Skeletal muscle satellite cell (primary cell): ENCODE measurements around the gene MON1A.
"Not testable (repeated sequence)": the region's sequence is repeated elsewhere in the genome, so short reads cannot be mapped to it uniquely, and the experiment has no call there.

ENCODE experiments used
- H3K27me3 ChIP-seq: 2 replicates; pipeline ENCODE4 v1.7.0; 2013; ENCODE audit warnings: low read length; ENCODE audit not compliant: control insufficient read depth, insufficient read depth
- H3K36me3 ChIP-seq: 2 replicates; pipeline ENCODE4 v1.7.0; 2013; ENCODE audit warnings: mild to moderate bottlenecking, control low read depth, low read length; ENCODE audit not compliant: insufficient read depth
- H3K4me1 ChIP-seq: 2 replicates; pipeline ENCODE4 v1.7.0; 2013; ENCODE audit warnings: low read length; ENCODE audit not compliant: control insufficient read depth, insufficient read depth
- H3K4me2 ChIP-seq: 2 replicates; pipeline ENCODE4 v1.7.0; 2013; ENCODE audit warnings: mild to moderate bottlenecking, low read length
- H3K4me3 ChIP-seq: 2 replicates; pipeline ENCODE4 v1.7.0; 2013; ENCODE audit warnings: low read length
- H3K9ac ChIP-seq: 2 replicates; pipeline ENCODE4 v1.7.0; 2013; ENCODE audit warnings: mild to moderate bottlenecking, low read depth, low read length, moderate library complexity
- H3K9me3 ChIP-seq: replicated peaks from 2 replicates; pipeline ENCODE4 v1.7.0; 2013; ENCODE audit warnings: mild to moderate bottlenecking, control low read depth, low read length

Gene MON1A

DNA sequence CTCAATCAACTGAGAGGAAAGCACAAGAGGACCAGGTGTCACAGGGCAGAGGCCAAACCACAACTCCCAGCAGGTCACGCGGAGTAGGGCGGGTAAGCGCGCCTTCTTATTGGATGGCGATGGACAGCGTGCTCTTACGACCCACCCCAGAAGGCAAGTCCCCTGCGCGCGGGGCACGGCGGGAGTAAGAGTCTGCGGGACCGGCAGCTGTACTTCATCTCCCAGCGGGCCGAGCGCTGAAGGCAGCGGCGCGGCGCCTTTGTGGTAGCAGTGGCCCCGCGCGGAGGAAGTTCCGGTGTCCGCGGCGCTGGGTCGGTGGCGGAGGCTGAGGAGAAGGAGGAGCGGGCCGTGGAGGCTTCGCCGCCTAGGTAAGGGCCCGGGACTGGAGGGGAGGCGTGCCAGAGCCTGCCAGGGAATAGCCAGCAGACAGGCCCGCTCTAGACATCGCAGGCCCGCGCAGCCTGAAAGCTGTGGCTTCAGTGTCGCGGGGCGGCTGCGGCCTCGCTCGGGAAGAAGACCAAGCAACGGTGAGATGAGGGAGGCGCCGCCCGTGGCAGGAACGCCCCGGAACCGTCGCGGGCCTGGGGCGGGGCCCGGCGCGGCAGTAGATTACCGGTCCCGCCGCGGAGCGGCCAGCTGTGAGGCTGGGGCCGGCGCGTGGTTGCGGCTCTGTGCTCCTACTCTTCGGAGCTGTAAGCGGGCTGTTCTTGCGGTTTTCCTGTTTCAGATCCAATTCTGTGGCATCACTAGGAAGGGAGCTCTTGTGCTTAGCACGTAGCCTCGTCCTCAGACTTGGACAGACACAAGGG lies 10.5 kb upstream of the MON1A start, which contains the start of gene RBM6:
Gene RBM6, plus strand, starts transcription at position 293 of the 809 bp plus-strand sequence. CDS start 22,492 bp downstream, outside the sequence.
- Histone ChIP-seq H3K9ac (peak within 1 kb of the TSS; percentile 92), H3K36me3 (peaks cover 4% of the 10 kb centered on the region), H3K4me3 (peak within 1 kb of the TSS; percentile 78), H3K27me3 (no peaks in the 10 kb centered on the region), H3K4me1 (peaks cover 10% of the 10 kb centered on the region), H3K9me3 (no peaks in the 10 kb centered on the region), H3K4me2 (peak within 1 kb of the TSS; percentile 97)

DNA sequence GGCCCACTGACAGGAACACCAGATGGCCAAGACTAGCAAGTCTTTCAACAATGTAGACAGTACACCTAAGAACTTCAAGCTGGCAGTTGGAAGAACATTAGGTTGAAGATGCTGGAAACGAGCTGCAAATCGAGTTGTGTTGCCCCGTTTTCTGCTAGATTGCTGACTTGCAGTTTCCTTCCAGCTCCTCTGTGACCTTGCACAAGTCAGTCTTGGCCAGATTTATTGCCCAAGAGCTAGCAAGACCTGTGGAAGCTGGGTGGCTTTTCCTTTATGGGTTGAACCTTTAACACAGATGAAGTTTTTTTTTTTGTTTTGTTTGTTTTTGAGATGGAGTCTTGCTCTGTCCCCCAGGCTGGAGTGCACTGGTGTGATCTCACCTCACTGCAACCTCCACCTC lies 7.5 kb upstream of the MON1A start:
- Histone ChIP-seq H3K4me2 (no peak overlapping the region), H3K9me3 (no peaks in the 10 kb centered on the region), H3K27me3 (no peaks in the 10 kb centered on the region), H3K9ac (no peak overlapping the region), H3K4me3 (no peak overlapping the region), H3K36me3 (no peaks in the 10 kb centered on the region), H3K4me1 (peaks cover 10% of the 10 kb centered on the region)

DNA sequence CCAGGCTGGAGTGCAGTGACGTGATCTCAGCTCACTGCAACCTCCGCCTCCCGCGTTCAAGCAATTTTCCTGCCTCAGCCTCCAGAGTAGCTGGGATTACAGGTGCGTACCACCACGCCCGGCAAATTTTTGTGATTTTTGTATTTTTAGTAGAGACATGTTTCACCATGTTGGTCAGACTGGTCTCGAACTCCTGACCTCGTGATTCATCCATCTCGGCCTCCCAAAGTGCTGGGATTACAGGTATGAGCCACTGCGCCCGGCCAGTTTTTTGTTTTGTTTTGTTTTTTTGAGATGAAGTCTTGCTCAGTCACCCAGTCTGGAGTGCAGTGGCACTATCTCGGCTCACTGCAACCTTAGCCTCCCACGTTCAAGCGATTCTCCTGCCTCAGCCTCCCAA lies 2.7 kb upstream of the MON1A start:
- H3K4me3 ChIP-seq, H3K9me3 ChIP-seq, H3K9ac ChIP-seq, H3K27me3 ChIP-seq, H3K36me3 ChIP-seq, H3K4me2 ChIP-seq: not testable (repeated sequence)
- H3K4me1 ChIP-seq, result peaks cover 17% of the 10 kb centered on the region

DNA sequence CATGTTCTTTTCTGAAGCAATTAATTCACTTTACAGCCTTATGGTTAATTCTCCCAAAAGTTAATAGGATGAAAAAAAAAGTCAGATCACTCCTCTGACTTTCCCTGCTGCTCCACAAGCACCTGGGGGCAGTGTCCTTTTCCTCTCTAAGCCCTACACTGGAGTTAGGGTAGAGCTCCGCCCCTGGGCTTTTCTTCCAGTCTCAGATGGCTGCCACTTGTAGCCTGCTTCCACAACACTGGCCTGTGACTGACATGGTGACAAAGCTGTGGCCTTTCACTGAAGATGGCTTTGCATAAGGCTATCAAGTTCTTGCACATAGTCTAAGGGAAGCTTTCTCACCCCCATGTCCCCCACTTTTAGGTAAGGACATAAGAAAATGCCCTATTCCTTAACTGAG lies 1.3 kb upstream of the MON1A start:
- Histone ChIP-seq H3K4me1 (peaks cover 20% of the 10 kb centered on the region), H3K9me3 (no peaks in the 10 kb centered on the region), H3K9ac (no peak overlapping the region), H3K27me3 (no peaks in the 10 kb centered on the region), H3K4me3 (no peak overlapping the region), H3K4me2 (no peak overlapping the region), H3K36me3 (no peaks in the 10 kb centered on the region)

DNA sequence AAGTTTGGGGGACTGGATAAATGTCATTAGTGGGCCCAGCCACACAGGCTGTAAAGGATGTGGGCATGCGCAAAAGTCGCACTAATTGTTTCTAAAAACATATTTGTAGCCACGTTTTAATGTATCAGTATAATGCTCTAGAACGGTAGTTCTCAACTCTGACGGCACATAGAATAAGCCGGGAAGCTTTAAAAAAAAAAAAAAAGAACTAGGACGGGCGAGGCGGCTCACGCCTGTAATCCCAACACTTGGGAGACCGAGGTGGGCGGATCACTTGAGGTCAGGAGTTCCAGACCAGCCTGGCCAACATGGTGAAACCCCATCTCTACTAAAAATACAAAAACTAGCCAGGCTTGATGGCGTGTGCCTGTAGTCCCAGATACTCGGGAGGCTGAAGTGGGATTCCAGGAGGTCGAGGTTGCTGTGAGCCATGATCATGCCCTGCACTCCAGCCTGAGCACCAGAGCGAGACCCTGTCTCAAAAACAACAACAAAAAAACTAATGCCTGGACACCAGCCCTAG lies 618 bp upstream of the MON1A start:
- peak overlapping the region; percentile 84 for H3K9ac ChIP-seq
- no peaks in the 10 kb centered on the region for H3K9me3 ChIP-seq
- H3K4me1 ChIP-seq, result peaks cover 21% of the 10 kb centered on the region
- H3K4me2 ChIP-seq, result peak overlapping the region; percentile 100
- H3K36me3 ChIP-seq, result no peaks in the 10 kb centered on the region
- H3K4me3 ChIP-seq, result peak overlapping the region; percentile 93
- H3K27me3 ChIP-seq, result no peaks in the 10 kb centered on the region

DNA sequence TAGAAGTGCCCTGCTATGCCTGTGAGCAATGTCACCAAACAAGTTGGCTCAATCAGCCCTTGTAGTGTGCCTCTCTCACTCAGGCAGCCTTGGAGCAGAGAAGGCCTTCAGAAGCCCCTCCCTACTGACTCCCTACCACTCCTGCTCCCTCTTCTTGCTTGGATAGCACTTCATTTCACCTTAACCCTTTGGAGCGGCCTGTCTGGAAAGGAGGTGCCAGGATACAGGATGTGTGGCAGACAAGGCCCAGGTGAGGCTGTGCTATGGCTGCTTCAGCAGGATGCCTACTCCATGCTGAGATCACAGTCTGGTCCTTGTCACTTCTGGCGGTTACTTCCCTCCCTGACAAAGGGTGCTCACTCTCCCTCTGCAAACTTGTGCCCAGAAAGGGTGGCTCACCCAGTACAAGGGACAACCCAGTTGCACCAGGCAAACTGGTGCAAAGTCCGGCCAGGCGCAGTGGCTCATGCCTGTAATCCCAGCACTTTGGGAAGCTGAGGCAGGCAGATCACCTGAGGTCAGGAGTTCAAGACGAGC lies 1.1 kb downstream of the MON1A start:
- no peaks in the 10 kb centered on the region for H3K9me3 ChIP-seq
- peak overlapping the region; percentile 93 for H3K4me3 ChIP-seq
- peaks cover 31% of the 10 kb centered on the region for H3K4me1 ChIP-seq
- H3K27me3 ChIP-seq, result no peaks in the 10 kb centered on the region
- H3K36me3 ChIP-seq, result no peaks in the 10 kb centered on the region
- peak overlapping the region; percentile 100 for H3K4me2 ChIP-seq
- no peak overlapping the region for H3K9ac ChIP-seq

DNA sequence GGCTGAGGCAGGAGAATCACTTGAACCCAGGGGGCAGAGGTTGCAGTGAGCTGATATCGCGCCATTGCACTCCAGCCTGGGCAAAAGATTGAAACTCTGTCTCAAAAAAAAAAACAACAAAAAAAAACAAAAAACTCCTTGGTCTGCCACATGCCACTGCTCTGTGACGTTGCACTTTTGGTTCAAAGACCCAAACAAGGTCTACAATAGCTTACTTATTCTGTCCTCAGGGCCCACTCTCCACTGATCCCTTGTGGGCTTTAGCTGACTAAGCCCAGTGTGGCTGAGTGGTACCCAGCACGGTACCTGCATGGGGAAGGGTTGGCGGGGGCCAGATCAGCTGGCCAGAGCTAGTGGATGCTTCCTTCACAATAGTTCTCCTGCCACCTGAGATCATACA lies 1.8 kb downstream of the MON1A start:
- no peak overlapping the region for H3K4me3 ChIP-seq
- H3K9me3 ChIP-seq, result no peaks in the 10 kb centered on the region
- no peak overlapping the region for H3K9ac ChIP-seq
- peak overlapping the region; percentile 100 for H3K4me2 ChIP-seq
- H3K4me1 ChIP-seq, result peaks cover 31% of the 10 kb centered on the region
- no peaks in the 10 kb centered on the region for H3K27me3 ChIP-seq
- H3K36me3 ChIP-seq, result no peaks in the 10 kb centered on the region

DNA sequence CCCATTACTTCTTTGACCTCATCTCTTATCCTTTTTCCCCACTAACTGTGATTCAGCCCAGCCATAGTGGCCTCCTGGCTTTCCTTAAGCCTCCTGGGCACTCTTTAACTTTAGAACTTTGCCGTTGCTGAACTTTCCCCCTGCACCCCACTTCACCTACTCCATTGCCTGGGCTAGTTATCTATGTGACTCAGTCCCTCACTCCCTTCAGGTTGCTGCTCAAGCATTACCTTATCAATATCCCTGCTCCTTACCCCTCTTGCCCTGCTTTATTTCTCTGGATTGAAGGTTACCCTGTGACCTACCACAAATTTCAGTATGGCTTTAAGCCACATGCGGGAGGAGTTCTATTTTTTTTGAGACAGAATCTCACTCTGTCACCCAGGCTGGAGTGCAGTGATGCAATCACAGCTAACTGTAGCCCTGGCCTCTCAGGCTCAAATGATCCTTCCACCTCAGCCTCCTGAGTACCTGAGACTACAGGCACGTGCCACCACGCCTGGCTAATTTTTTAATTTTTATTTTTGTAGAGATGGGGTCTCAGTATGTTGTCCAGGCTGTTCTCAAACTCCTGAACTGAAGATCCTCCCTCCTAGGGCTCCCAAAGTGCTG lies 3.4 kb downstream of the MON1A start:
- Histone ChIP-seq H3K36me3 (no peaks in the 10 kb centered on the region), H3K4me2 (no peak overlapping the region), H3K4me3 (no peak overlapping the region), H3K4me1 (peaks cover 31% of the 10 kb centered on the region), H3K9me3 (no peaks in the 10 kb centered on the region), H3K9ac (no peak overlapping the region), H3K27me3 (no peaks in the 10 kb centered on the region)

DNA sequence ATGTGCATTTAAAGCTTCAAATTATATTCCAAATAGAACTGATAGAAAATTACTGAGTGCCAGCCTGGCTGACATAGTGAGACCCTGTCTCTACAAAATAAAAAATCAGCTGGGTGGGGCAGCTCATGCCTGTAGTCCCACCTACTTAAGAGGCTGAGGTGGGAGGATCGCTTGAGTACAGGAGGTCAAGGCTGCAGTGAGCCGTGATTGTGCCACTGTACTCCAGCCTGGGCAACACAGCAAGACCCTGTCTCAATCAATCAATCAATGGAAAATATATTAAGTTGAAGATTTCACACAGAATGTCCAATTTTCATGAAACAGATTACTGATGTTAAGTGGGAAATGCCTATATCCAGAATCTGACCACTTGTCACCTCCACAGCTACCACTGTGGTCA lies 4.1 kb downstream of the MON1A start:
- Histone ChIP-seq H3K9me3 (no peaks in the 10 kb centered on the region), H3K4me3 (no peak overlapping the region), H3K9ac (no peak overlapping the region), H3K4me2 (no peak overlapping the region), H3K36me3 (no peaks in the 10 kb centered on the region), H3K4me1 (peaks cover 30% of the 10 kb centered on the region), H3K27me3 (no peaks in the 10 kb centered on the region)

DNA sequence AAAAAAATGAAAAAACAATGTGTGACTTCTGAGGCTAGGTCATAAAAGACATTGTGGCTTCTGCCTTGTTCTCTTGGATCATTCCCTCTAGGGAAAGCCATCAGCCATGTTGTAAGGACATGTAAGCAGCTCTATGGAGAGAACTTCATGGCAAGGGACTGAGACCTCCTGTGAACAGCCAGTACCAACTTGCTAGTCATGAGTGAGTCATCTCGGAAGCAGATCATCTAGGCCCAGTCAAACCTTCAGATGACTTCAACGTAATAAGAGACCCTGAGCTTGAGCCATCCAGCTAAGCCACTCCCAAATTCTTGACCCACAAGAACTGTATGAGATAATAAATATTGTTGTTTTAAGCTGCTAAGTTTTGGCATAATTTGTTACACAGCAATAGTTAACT lies 4.9 kb downstream of the MON1A start:
- no peaks in the 10 kb centered on the region for H3K9me3 ChIP-seq
- no peak overlapping the region for H3K4me3 ChIP-seq
- peaks cover 23% of the 10 kb centered on the region for H3K4me1 ChIP-seq
- peak overlapping the region; percentile 1 for H3K4me2 ChIP-seq
- no peaks in the 10 kb centered on the region for H3K36me3 ChIP-seq
- H3K9ac ChIP-seq, result no peak overlapping the region
- H3K27me3 ChIP-seq, result no peaks in the 10 kb centered on the region

DNA sequence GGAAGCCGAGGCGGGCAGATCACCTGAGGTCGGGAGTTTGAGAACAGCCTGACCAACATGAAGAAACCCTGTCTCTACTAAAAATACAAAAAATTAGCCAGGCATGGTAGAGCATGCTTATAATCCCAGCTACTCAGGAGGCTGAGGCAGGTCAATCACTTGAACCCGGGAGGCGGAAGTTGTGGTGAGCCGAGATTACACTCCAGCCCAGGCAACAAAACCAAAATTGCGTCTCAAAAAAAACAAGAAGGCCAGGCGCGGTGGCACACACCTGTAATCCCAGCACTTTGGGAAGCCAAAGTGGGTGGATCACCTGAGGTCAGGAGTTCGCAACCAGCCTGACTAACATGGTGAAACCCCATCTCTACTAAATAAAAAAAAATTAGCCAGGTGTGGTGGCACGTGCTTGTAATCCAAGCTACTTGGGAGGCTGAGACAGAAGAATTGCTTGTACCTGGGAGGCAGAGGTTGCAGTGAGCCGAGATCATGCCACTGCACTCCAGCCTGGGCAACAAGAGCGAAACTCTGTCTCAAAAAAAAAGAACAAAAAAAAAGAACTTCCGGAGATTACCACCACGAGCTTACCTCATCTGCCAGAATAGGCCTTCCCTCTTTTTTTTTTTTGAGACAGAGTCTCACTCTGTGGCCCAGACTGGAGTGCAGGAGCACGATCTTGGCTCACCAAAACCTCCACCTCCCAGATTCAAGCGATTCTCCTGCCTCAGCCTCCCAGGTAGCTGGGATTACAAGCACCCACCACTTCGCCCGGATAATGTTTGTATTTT lies 11.6 kb downstream of the MON1A start:
- not testable (repeated sequence) for H3K27me3 ChIP-seq, H3K4me2 ChIP-seq, H3K9me3 ChIP-seq, H3K36me3 ChIP-seq, H3K4me1 ChIP-seq, H3K9ac ChIP-seq, H3K4me3 ChIP-seq
